Head of caudate nucleus (tissue), 42 donors: Measurements from ENCODE around the gene TAGAP.
"Not testable (repeated sequence)": the region's sequence is repeated elsewhere in the genome, so short reads cannot be mapped to it uniquely, and the experiment has no call there.

Experiments
- DNase-seq, 42 donors: peaks; one replicate each; pipeline versions ENCODE4 v3.0.0 to v3.0.0-alpha.2; 2020 to 2021; ENCODE audit warnings: mixed read lengths in 7 of 42
- intact Hi-C: fragments of 100-400 bp; cut with DNase I; formaldehyde crosslinking; loops from one replicate; pipeline ENCODE4 v1.15.0; 2022

The TAGAP gene

DNA sequence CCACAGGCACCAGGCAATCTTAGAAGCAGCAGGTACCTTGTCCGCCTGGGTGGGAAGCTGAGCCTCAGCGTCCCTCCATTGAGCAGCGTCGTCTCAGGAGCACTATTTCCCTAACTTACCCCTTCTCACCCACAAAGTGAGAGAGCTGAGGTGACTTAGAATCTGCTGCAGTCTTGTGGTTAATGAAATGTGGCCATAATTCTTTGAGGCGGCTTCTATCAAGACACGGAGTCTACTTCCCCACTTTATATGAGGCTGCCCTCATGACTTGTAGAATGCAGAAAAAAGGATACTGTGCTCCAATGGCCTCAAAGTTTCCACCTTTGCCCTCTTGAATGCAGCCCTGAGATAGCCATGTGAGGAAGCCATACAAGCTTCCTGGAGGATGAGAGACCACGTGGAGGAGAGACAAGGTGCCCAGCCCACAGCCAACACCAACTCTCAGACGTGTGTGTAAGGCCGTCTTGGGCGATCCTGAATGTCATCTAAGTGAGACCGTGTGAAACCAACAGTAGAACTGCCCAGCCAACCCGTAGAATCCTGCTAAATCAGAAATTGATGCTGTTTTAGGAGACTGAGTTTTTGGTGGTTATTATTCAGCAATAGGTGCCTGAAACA, 9.1 kb upstream of the TAGAP start:
- intact Hi-C loops = no loop called here

DNA sequence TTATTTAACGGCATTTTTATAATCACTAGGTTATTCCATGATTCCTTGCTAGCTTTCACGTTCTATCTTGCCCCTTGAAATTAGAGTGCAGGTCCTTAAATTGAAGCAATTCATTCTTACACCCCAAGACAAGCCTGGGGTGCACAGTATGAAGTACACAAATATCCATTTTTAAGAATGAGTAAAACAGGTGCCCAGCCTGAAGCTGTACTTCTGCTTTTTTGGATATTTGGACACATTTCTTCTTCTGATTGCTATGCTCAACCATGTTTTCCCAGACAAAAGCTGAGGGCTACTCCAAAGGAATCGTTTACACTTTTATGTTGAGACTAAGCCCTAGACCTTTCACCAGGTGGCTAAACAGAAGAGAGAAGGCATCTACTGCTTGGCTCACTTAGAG, 7.9 kb upstream of the TAGAP start:
- DNase-seq = peak in 1 of 42 donors; percentile 9
- intact Hi-C loops = no loop called here

More for the DNA sequence above, 9.1 kb upstream of the TAGAP start:
- DNase-seq = peak in 1 of 42 donors; percentile 29

DNA sequence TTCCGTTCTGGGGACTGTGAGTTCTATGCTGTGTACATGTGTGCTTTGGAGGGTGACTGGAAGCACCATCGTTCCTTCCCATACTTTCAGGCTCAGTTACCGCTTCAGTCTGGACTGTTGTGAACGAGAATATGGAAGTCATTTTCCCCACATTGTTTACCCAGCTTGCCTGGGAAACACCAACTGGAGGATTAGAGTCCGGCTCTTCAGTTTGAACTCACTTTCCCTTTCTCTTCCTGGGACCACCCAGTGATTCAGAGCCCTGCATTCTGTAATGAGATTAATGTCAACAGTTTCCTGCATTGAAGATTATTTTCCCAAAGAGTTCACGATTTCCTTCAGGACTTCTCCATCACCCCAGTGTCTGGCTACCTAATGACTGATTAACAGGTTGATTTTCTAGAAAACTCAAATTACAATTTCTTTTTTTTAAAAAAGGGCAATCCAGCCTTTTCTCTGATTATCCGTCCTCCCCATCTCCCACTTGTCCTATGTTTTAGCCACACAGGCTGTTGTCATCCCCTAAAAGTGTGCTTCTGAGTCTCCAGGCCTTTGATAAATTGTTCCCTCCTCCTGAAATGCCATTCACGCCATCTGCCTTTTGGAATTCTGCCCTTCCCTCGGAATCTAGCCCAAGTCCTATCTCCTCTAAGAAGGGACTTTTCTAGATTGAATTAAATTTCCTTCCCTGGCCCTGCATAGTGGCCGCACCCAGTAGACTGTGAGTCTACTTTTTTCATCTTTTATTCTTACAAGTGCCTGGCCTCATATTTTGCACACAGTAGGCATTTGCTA, 3.3 kb upstream of the TAGAP start:
- intact Hi-C loops = no loop called here
- DNase-seq = peak in 1 of 42 donors; percentile 12

DNA sequence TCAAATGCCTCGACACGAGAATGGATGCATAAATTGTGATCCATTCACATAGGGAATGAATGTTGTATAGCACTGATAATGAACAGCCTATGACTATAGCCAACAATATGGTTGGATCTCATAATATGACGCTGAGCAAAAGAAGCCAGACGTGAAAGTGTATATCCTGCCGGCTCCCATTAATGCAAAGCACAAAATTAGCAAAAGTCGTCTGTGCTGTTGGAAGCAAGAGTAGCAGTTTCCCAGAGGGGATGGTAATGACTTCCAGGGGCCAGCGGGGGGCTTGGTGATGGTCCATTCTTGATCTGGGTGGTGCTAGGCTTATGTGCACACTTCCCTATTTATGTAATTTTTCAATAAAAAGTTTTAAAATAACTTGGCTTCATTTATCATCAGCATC, 1.0 kb upstream of the TAGAP start:
- intact Hi-C loops = loop anchor here (1.0 kb wide), 1 partner anchor 10 kb away; no protein-coding TSS in a partner anchor
- no peak for DNase-seq

DNA sequence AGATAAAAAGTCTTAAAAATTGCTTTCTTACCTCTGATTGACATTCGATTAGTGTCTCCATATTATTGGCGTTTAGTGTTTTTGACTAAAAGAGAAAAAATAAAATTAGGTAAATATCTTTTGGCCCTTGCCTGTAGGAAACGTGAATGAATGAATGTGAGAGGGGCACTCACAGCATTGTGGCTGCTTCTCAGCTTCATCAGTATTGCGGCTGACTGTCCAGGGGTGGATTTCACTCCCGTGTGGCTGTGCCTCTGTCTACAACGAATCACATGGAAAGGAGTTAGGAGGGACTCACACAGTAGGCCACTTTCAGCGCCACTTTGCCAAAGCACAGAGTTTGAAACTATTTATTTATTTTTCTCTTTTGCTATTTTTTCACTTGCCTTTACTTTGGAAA, 844 bp downstream of the TAGAP start:
- DNase-seq = peak in 1 of 42 donors; percentile 34
- intact Hi-C loops = loop anchor here (5.0 kb wide), 1 partner anchor 88 kb away; no protein-coding TSS in a partner anchor

DNA sequence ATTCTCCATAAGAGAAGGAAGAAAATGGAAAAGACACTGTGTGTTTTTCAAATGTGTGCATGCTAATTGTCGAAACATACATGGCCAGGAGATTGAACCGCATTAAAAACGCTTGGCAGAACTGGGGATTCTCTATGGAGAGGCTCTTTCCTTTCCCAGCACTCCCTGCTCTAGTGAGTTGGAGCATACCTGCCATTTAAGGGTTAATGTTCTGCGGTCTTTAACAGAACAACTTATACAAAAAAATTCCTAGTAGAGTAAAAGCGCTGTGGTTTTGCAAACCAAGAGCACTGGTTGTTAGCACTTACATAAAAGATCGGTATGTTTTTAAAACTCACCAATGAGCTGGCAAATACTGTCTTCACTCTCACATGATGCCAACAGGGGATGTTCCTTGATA, 1.5 kb downstream of the TAGAP start:
- intact Hi-C loops = loop anchor here (5.0 kb wide), 1 partner anchor 89 kb away; no protein-coding TSS in a partner anchor
- no peak for DNase-seq

DNA sequence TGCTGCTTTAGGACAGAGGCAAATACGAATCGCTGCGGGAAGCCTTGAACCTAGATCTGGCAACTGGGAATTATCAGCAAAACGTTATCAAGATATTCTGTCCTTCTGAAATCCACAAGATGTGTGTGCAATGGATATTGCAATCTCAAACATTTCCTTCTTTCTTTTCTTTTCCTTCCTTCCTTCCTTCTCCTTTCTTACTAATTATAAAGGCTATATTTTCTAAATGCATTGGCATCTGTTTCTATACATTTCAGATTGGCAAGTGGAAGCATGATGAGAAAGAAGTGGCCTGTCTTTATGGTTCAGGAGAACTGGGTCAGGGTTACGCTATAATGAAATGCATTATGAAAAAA, 2.0 kb downstream of the TAGAP start:
- no peak for DNase-seq
- intact Hi-C loops = loop anchor here (5.0 kb wide), 1 partner anchor 89 kb away; no protein-coding TSS in a partner anchor

DNA sequence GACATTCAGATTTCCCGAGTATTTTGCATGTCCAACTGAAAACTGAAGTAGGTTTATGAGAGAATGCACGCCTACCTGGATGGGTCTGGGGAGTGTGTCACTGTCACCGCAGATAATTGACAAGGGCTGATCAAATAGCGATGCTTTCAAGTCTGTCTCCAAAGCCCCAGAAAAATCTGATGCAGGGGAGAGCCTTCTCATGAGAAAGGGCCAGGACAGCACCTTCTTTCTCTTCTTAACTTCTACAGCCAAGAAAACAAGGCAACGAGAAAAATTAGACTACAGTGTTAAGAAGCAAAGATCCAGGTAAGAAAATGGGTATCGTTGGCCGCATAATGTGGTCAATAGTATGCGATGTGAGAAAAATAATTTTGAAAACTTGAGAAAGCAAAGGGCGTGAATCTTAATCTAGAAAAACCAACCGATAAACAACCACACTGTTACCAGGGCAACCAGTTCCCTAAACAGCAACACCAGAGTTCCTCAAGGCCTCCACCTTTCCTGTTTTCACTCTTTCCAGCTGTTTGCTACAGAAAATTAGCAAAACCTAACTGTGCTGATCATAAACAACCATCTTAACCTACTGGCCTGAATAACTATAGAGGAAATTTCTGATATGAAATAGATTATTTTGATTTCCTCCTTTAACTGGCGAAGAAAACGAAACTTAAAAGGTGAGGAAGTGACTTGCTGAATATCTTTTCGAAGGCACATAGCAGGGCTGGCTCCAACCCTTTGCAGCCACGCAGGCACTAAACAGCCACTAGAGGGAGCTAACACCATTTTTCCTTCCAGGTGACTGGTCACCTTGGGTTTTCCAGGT, 2.6 kb downstream of the TAGAP start:
- DNase-seq = peak; percentile 18 to 86 (median 66)

DNA sequence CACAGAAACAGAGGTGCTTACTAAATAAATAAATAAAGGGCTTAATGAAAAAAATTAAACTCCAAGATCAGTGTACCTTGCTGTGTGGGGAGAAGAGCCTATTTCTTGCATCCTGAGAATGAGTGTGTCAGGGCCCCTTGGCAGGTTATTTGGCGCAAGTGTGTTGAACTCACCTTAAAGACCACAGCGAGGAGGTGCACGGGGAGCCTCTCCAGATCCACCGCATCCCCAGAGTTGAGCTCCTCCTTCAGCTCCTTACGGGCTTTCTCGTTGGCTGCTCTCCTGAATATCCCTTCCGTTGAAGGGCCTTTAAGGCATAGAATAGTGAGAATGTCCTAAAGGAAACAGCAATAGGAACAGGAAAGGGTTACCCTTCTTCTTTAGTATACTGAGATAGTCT, 3.6 kb downstream of the TAGAP start:
- intact Hi-C loops = loop anchor here (5.0 kb wide), 1 partner anchor 91 kb away; no protein-coding TSS in a partner anchor
- DNase-seq = no peak

More for the DNA sequence above, 2.6 kb downstream of the TAGAP start:
- intact Hi-C loops = loop anchor here (5.0 kb wide), 1 partner anchor 90 kb away; no protein-coding TSS in a partner anchor

DNA sequence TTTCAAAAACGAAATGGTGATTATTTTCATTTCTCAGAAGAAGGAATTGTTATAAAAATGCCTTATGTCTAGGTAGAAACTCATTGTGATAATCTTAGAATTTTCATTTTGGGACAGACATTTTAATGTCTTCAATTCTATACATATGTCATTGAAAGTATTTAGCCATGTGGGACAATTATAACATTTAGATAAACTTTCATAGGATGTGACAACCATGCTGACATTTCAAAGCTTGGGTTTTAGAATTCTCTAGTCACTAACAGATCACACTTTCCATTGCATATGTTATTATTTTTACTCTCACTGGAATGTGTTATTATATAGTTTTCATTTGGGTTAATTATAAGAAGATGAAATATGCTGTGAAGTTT, 4.9 kb downstream of the TAGAP start:
- intact Hi-C loops = loop anchor here (5.0 kb wide), 1 partner anchor 92 kb away; no protein-coding TSS in a partner anchor
- DNase-seq = no peak

DNA sequence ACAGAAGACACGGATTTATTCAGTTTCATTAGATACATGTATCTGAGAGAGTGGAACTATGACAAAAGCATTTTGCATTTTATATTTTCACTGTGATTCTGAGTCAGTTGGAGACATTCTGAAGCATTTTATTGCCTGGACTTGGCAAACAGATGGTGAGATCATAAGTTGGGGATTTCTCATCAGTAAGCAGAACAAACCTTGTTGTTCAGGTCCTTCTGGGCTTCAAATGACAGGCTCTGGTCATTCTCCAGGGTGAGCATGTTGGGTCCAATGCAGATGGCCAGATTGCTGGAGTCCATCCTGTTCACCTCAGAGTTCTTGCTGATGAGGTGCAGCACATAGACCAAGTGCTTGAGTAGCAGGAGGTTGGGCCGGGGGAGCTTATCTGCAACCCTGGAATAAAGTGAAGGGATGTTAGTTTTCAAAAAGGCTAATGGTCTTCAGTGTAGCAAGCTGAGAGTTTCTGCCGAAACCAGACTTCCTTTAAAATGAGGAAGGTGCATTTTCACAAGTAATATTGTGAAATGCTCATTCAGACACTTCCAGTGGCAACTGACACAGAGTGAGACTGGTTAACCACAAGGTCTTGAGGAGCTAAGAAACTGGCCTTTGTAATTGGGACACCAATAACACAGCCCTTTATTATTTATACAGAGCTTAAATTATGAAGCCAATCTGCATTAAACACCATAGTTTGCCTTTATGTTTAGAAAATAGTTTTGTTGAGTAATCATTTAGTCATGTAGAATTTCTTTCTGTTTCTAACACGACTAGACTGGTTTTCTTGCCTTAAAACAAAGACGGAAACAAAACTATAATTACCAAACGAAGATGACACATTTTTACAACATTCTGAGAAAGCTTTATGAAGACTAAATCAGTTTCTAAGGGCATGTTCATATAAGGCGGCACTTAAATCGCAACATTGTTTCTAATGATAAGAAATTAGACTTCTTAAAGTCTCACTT, 5.6 kb downstream of the TAGAP start:
- intact Hi-C loops = no loop called here
- peak in 3 of 42 donors; percentile 12 to 46 (median 25) for DNase-seq

DNA sequence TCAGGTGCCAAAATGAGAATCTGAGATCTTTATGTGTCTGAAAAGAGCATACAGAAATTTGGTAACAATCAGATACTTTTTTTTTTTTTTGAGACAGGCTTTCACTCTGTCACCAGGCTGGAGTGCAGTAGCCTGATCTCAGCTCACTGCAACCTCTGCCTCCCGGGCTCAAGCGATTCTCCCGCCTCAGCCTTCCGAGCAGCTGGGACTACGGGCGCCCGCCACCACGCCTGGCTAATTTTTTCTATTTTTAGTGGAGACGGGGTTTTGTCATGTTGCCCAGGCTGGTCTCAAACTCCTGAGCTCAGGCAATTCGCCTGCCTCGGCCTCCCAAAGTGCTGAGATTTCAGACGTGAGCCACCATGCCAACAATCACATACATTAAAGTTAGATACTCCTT, 6.5 kb downstream of the TAGAP start:
- intact Hi-C loops = not testable (repeated sequence)
- DNase-seq = peak in 1 of 42 donors; percentile 8

DNA sequence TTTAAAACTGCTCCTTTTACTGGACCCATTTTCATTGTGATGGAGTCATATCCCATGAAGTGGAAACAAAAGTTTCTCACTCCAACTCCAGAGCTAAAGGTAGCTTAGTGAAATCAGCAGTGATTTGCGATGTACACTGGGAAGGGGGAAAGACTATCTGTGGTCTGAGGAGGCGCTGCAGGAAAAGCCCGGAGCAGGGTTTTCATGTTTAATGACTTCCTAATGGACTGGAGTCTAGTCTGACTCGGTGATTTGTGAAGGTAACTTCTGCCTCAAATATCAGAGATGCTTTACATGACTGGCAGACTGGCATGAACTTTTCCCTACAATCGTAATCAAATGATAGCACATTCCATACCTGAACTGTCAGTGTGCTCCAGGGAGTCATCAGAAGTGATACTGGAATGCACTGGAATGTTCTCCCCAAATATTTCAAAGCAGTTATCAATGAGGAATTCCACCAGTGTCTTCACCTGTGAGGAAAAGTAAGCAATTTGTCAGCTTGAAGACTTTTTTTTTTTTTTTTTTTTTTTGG, 7.0 kb downstream of the TAGAP start:
- intact Hi-C loops = no loop called here
- DNase-seq = no peak

DNA sequence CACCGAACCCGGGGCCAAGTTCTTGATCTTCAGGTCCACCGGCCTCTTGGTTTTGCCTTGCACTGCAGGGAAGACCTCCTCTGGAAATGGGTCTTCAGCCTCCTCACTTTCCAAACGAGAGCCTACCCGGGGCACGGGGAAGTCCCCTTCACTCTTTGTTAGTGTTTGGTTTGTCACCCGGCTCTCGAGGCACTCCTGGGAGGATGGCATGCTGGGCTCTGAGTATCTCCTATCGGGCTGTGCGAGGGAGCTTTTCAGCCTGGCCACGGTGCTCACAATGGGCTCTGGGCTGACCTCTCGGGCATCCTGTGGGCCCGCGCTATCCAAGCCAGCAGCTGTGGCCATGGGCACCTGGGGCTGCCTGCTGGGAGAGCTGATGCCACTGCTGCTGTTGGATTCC, 8.1 kb downstream of the TAGAP start:
- no peak for DNase-seq
- intact Hi-C loops = no loop called here

DNA sequence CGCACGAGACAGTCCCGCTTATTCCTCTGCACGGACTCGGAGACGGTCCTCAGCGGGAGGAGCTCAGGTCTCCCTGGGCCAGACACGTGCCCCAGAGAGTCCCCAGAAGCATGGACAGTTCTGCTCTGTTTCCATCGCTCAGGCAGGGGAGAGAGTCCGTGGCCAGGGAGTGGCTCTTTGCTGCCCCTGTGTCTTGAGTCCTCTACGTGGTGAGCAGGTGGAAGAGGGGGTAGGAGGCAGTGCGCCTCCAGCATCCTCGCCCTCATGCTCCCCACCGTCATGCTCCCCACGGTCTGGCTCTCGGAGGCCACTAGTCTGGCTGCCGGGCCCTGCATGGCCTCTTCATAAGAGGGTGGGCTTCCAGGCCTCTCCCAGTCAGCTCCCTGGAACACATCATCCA, 8.9 kb downstream of the TAGAP start:
- no peak for DNase-seq
- intact Hi-C loops = no loop called here

DNA sequence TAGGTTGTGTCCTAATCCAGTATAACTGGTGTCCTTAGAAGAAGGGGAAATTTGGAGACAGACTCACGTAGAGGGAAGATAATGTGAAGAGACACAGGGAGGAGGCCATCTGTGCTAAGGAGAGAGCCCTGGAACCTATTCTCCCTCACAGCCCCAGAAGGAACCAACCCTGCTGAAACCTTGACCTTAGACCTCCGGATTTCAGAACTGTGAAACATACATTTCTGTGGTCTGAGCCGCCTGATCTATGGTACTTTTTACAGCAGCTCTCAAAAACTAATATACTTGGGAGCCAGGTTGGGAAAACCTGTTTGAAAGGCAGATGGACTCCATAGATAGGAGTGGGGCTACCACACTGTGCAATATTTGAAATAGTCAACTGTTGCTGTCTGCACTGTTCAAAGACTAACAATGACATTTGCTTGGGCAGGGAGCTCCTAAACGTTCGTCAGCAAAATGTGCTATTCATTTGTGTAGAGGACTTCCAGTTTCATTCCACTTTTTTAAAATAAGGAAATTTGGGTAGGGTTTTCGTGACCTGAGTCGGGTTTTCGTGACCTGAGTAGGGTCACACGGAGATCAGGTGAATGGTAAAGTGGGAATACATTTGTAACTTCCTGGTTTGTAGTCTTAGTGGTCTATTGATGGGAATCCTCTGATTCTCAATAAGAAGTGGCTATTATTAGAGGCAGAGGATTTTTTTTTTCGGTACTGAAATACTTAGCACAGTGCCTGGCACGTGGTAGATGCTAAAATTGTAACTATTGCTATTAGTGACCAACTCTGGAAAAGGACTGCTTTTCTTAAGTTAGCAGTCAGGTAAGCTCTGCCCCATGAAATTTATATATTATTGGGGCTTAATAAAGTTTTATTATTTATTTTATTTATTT, 11.4 kb downstream of the TAGAP start:
- intact Hi-C loops = no loop called here
- no peak for DNase-seq

DNA sequence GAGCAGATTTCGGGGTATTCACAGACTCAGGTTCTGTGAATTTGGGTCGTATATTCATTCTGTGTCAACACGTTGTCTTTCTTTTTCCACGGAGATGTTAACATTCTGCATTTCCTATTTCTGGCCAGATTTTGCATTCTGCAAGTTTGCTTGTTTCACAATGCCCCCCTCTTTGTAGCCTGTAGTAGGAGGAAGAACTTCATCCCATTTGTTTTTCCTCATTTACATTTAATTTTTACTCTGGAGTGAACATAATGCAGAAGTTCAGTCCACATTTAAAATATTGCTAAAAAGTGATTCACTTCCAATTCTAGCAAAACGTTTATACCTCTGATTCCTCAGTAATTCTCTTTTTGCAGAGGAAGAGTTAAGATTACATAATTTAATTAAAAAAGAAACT, 12.9 kb downstream of the TAGAP start:
- intact Hi-C loops = no loop called here
- no peak for DNase-seq
